HCT116 (cell line): ENCODE results near the gene RHOBTB1.

Source experiments
- ELF1 ChIP-seq: IDR thresholded peaks from 2 replicates; pipeline ENCODE4 v1.6.1; 2012; ENCODE audit warnings: low read depth, borderline replicate concordance
- EZH2 ChIP-seq: fragments of 200-600 bp; sonication (generic); IDR thresholded peaks from 2 replicates; pipeline ENCODE4 v1.6.1; 2017; ENCODE audit warnings: antibody characterized with exemption, mixed run types
- EZH2phosphoT487 ChIP-seq: fragments of 200-600 bp; IDR thresholded peaks from 2 replicates; pipeline ENCODE4 v1.6.1; 2018; ENCODE audit warnings: antibody characterized with exemption, borderline replicate concordance
- JUND ChIP-seq: IDR thresholded peaks from 2 replicates; pipeline ENCODE4 v1.6.1; 2012
- POLR2A ChIP-seq: IDR thresholded peaks from 2 replicates; pipeline ENCODE4 v1.7.0; 2011; ENCODE audit warnings: borderline replicate concordance; ENCODE audit not compliant: insufficient read depth, insufficient read length; ENCODE audit errors: extremely low read depth
- POLR2AphosphoS5 ChIP-seq: IDR thresholded peaks from 2 replicates; pipeline ENCODE4 v1.6.1; 2011; ENCODE audit warnings: mild to moderate bottlenecking, low read depth, low read length, moderate library complexity
- TCF7L2 ChIP-seq: IDR thresholded peaks from 2 replicates; pipeline ENCODE4 v1.7.0; 2011; ENCODE audit warnings: borderline replicate concordance, inconsistent platforms; ENCODE audit not compliant: insufficient read depth, insufficient read length; ENCODE audit errors: extremely low read depth
- ZFX ChIP-seq: fragments of 450-650 bp; IDR thresholded peaks from 2 replicates; pipeline ENCODE4 v1.6.1; 2017
- ZNF274 ChIP-seq: fragments of 200-500 bp; sonication (Bioruptor generic); IDR thresholded peaks from 2 replicates; pipeline ENCODE4 v1.6.1; 2014; ENCODE audit warnings: mild to moderate bottlenecking, low read depth, low read length, inconsistent platforms
- TF ChIP-seq, protein P1 (sequence below), 3 experiments: fragments of 200-600 bp in 1 of 3; sonication (generic) in 1 of 3; IDR thresholded peaks in 2 of 3; conservative IDR thresholded peaks in 1 of 3; 2 replicates each; pipeline ENCODE4 v1.5.1; 2012 to 2017; ENCODE audit warnings: low read depth in 2 of 3, low read length in 2 of 3, antibody characterized with exemption in 1 of 3, borderline replicate concordance in 1 of 3, control low read depth in 1 of 3, mild to moderate bottlenecking in 1 of 3, mixed read lengths in 1 of 3, mixed run types in 1 of 3, moderate library complexity in 1 of 3; ENCODE audit not compliant: insufficient read depth in 1 of 3
- TF ChIP-seq, protein P2 (sequence below): IDR thresholded peaks from 2 replicates; pipeline ENCODE4 v1.6.1; 2012

GRCh38 chr10:60937784-60938654, 6.0 kb downstream of the RHOBTB1 start:
- TF ChIP-seq POLR2A (no peak), TCF7L2 (no peak), EZH2 (no peak), JUND (no peak), POLR2AphosphoS5 (no peak), EZH2phosphoT487 (no peak), ZFX (no peak), ZNF274 (no peak), ELF1 (no peak)
- TF ChIP-seq, protein P1, sequence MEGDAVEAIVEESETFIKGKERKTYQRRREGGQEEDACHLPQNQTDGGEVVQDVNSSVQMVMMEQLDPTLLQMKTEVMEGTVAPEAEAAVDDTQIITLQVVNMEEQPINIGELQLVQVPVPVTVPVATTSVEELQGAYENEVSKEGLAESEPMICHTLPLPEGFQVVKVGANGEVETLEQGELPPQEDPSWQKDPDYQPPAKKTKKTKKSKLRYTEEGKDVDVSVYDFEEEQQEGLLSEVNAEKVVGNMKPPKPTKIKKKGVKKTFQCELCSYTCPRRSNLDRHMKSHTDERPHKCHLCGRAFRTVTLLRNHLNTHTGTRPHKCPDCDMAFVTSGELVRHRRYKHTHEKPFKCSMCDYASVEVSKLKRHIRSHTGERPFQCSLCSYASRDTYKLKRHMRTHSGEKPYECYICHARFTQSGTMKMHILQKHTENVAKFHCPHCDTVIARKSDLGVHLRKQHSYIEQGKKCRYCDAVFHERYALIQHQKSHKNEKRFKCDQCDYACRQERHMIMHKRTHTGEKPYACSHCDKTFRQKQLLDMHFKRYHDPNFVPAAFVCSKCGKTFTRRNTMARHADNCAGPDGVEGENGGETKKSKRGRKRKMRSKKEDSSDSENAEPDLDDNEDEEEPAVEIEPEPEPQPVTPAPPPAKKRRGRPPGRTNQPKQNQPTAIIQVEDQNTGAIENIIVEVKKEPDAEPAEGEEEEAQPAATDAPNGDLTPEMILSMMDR (IDR thresholded peaks at IDR 0.05 in 2 of 3, conservative IDR thresholded peaks at IDR 0.05 in 1 of 3; ENCODE audit: borderline replicate concordance in 1 of 3, insufficient read depth in 1 of 3, low read depth in 2 of 3, low read length in 2 of 3) = no peak
- TF ChIP-seq, protein P2, sequence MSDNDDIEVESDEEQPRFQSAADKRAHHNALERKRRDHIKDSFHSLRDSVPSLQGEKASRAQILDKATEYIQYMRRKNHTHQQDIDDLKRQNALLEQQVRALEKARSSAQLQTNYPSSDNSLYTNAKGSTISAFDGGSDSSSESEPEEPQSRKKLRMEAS = no peak
